LoVo (cell line): Measurements from ENCODE around the gene CDH1.
A peak's percentile ranks its signal among the peaks of the same experiment; 100 is the strongest.

Source experiments
- DNase-seq: peaks from one replicate; pipeline ENCODE4 v3.0.0-alpha.2; 2016; ENCODE audit warnings: low spot score

The CDH1 gene

GRCh38 chr16:68857479-68857878 is 120.4 kb downstream of the CDH1 start:
- DNase-seq: no peak

GRCh38 chr16:68859828-68860227 is 122.7 kb downstream of the CDH1 start:
- no peak for DNase-seq

- DNase-seq: no peak
These were observed 124.1 kb downstream of the CDH1 start for GRCh38 chr16:68860978-68861892.

- DNase-seq: no peak
These were observed 129.8 kb downstream of the CDH1 start for GRCh38 chr16:68866933-68867332.

- no peak for DNase-seq
These were observed 132.5 kb downstream of the CDH1 start for GRCh38 chr16:68869492-68870088.

GRCh38 chr16:68873635-68874471 is 136.8 kb downstream of the CDH1 start:
- DNase-seq: peak; percentile 78

- DNase-seq: no peak
These were observed 138.8 kb downstream of the CDH1 start for GRCh38 chr16:68875871-68876270.

GRCh38 chr16:68883685-68884084 is 146.6 kb downstream of the CDH1 start:
- no peak for DNase-seq

GRCh38 chr16:68884401-68884800 is 147.3 kb downstream of the CDH1 start:
- DNase-seq: no peak
